ENCODE data around the gene COL6A2.
"Not testable (repeated sequence)": the region's sequence is repeated elsewhere in the genome, so short reads cannot be mapped to it uniquely, and the experiment has no call there.

COL6A2 gene

GRCh38 chr21:46140352-46141003 is 42.6 kb downstream of the COL6A2 start:
- no CpG with 5 or more reads among the region's 29 CpGs for WGBS (ENCODE audit: insufficient coverage, insufficient read length)
- not testable (repeated sequence) for DNase-seq (ENCODE audit: low read depth, low spot score); H3K27ac ChIP-seq (ENCODE audit: low read length); H3K27me3 ChIP-seq (ENCODE audit: control insufficient read depth, insufficient read depth, low read length); H3K4me1 ChIP-seq (ENCODE audit: control insufficient read depth, insufficient read depth, low read length); H3K9me3 ChIP-seq (ENCODE audit: control insufficient read depth, insufficient read depth, low read length); H3K36me3 ChIP-seq (ENCODE audit: control insufficient read depth, insufficient read depth, low read length)
- peak overlapping the region; percentile 7; the same call in 1 of the 2 replicates for H3K4me3 ChIP-seq (ENCODE audit: low read length)

GRCh38 chr21:46141767-46142581 is 44.1 kb downstream of the COL6A2 start:
- DNase-seq (ENCODE audit: low read depth, low spot score): no peak
- Histone ChIP-seq H3K27ac (ENCODE audit: low read length) (no peak overlapping the region), H3K9me3 (ENCODE audit: control insufficient read depth, insufficient read depth, low read length) (no peaks in the 10 kb centered on the region), H3K27me3 (ENCODE audit: control insufficient read depth, insufficient read depth, low read length) (no peaks in the 10 kb centered on the region; the same call in 1 of the 2 replicates), H3K4me3 (ENCODE audit: low read length) (peak overlapping the region; percentile 8; the same call in 1 of the 2 replicates), H3K4me1 (ENCODE audit: control insufficient read depth, insufficient read depth, low read length) (peaks cover 2% of the 10 kb centered on the region; the same call in 1 of the 2 replicates), H3K36me3 (ENCODE audit: control insufficient read depth, insufficient read depth, low read length) (no peaks in the 10 kb centered on the region; the same call in 1 of the 2 replicates)
- no CpG with 5 or more reads among the region's 45 CpGs for WGBS (ENCODE audit: insufficient coverage, insufficient read length)

DNA sequence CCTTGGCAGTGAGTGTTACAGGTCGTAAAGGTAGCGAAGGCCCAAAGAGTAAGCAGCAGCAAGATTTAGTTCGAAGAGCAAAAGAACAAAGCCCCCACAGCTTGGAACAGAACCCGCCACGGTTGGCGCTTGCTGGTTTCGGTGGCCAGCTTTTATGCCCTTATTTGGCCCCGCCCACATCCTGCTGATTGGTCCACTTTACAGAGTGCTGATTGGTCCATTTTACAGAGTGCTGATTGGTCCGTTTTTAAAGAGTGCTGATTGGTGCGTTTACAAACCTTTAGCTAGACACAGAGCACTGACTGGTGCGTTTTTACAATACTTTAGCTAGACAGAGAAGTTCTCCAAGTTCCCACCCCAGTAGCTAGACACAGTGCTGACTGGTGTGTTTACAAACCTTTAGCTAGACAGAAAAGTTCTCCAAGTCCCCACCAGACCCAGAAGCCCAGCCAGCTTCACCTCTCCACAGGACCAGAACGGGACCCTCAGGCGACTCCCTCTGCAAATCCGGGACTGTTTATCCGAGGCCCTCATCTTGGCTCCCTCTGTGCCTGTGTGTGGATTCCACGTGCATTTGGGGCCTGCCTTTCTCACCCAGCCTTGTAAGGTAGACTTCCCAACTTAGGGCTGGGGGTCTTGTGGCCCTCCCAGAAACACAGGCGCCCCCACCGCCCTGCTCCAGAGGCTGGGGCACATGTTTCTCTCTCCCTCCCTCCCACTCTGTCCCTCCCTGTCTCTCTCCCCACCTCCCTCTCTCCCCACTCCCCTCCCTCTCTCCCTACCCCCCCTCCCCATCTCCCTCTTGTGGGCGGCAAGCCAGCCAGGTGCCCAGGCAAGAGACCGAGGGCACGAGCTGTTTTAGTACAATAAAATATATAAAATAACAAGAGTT is 44.9 kb downstream of the COL6A2 start:
- Histone ChIP-seq H3K27ac (ENCODE audit: low read length) (no peak overlapping the region), H3K36me3 (ENCODE audit: control insufficient read depth, insufficient read depth, low read length) (no peaks in the 10 kb centered on the region; the same call in 1 of the 2 replicates), H3K4me1 (ENCODE audit: control insufficient read depth, insufficient read depth, low read length) (peaks cover 2% of the 10 kb centered on the region; the same call in 1 of the 2 replicates), H3K4me3 (ENCODE audit: low read length) (peak overlapping the region; percentile 8; the same call in 1 of the 2 replicates), H3K9me3 (ENCODE audit: control insufficient read depth, insufficient read depth, low read length) (no peaks in the 10 kb centered on the region), H3K27me3 (ENCODE audit: control insufficient read depth, insufficient read depth, low read length) (no peaks in the 10 kb centered on the region; the same call in 1 of the 2 replicates)
- no CpG with 5 or more reads among the region's 21 CpGs for WGBS (ENCODE audit: insufficient coverage, insufficient read length)
- no peak for DNase-seq (ENCODE audit: low read depth, low spot score)

DNA sequence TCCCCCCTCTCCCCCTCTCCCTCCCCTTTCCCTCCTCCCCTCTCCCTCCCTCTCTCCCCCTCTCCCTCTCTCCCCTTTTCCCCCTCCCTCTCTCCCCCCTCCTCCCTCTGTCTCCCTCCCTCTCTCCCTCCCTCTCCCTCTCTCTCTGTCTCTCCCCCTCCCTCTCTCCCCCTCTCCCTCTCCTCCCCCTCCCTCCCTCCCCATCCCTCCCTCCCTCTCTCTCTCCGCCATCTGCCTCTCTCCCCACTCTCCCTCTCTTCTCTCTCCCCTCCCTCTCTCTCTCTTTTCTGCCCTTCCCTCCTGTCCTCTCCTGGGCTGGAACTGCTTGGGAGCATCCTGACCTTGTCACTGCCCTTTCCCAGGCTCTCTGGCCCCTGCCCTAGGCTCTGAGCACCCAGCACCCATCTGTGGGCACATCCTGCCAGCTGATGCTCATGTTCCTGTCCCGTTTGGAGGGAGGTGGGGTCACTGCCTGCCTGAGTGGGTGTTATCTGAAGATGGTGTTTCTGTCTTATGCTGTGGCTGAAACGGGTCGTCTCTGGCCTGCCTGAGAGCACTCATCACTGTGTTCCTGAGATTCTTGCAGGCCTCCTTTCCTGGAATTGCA is 46.7 kb downstream of the COL6A2 start:
- Histone ChIP-seq H3K4me1 (ENCODE audit: control insufficient read depth, insufficient read depth, low read length) (no peaks in the 10 kb centered on the region), H3K9me3 (ENCODE audit: control insufficient read depth, insufficient read depth, low read length) (no peaks in the 10 kb centered on the region), H3K4me3 (ENCODE audit: low read length) (no peak overlapping the region), H3K36me3 (ENCODE audit: control insufficient read depth, insufficient read depth, low read length) (no peaks in the 10 kb centered on the region; the same call in 1 of the 2 replicates), H3K27me3 (ENCODE audit: control insufficient read depth, insufficient read depth, low read length) (no peaks in the 10 kb centered on the region; the same call in 1 of the 2 replicates), H3K27ac (ENCODE audit: low read length) (no peak overlapping the region)
- WGBS (ENCODE audit: insufficient coverage, insufficient read length): no CpG with 5 or more reads among the region's 4 CpGs
- no peak for DNase-seq (ENCODE audit: low read depth, low spot score)

DNA sequence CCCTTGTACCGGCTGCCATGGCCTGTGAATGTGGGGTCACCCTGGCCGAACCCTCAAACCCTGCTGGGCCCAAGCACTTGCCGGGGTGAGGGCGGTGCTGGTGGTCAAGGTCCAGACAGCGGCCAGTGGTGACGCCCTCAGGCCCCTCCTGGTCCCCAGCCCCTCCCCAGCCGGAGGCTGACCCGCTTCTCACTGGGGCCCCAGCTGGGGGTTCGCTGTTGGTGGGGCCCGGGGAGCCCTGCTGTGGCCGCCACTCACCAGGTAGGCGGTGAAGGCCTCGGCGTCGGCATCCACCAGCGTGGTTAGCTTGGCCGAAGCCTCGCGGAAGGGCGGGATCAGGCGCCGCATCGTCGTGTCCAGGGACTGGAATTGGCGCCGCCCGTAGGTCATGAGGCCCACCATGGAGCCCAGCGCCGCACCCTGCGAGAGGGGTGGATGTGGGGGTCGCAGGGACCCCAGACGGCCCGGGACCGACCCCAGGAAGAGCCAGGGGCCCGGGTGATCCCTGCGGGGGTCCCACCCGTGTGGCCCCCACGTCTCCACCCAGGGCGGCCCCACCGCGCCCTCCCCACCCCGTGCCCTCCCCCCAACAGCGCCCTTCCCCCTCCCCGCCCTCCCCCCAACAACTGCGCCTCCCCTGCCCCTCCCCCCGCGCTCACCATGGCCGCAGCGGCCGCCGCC is 47.4 kb downstream of the COL6A2 start:
- Histone ChIP-seq H3K27me3 (ENCODE audit: control insufficient read depth, insufficient read depth, low read length) (no peaks in the 10 kb centered on the region), H3K27ac (ENCODE audit: low read length) (no peak overlapping the region), H3K4me3 (ENCODE audit: low read length) (no peak overlapping the region), H3K36me3 (ENCODE audit: control insufficient read depth, insufficient read depth, low read length) (no peaks in the 10 kb centered on the region; the same call in 1 of the 2 replicates), H3K9me3 (ENCODE audit: control insufficient read depth, insufficient read depth, low read length) (no peaks in the 10 kb centered on the region), H3K4me1 (ENCODE audit: control insufficient read depth, insufficient read depth, low read length) (no peaks in the 10 kb centered on the region)
- no peak for DNase-seq (ENCODE audit: low read depth, low spot score)
- WGBS (ENCODE audit: insufficient coverage, insufficient read length): no CpG with 5 or more reads among the region's 51 CpGs

DNA sequence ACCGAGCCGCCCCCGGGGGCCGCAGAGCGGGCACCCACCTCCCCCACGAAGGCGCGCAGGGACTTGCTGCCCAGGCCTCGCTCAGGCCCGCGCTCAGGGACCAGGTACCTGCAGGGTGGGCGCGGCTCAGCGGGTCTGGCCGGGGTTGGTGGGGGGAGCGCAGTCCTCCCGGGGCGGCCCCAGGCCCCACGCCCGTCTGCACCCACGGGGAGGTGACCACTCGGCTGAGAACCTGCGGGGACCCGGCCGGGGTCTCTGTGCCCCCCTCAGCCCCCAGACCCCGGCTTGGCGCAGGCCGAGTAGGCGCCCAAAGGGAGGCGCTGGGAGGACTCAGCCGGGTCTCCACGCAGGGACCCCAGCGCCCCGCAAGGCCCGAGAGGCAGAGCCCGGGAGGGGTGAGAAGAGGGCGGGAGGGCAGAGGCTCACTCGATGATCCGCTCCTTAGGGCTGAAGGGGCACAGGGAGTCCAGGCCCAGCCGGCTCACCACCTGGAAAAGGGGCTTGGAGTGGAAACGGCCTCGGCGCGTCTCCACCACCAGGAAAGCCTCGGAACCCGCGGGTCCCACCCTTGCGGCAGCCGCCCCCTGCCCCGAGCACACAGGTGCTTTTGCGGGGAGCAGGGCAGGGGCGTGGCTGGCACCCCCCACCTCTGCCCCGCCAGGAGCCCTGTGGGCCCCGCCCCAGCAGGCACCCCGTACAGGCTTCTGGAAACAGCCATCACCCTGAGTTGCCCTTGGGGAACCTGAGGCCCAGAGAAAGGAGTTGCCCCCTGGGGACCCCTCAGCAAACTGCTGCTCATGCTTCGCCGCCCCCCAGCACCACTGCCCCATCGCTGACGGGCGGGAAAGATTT is 48.2 kb downstream of the COL6A2 start:
- no peak for DNase-seq (ENCODE audit: low read depth, low spot score)
- no peaks in the 10 kb centered on the region for H3K27me3 ChIP-seq (ENCODE audit: control insufficient read depth, insufficient read depth, low read length)
- H3K36me3 ChIP-seq (ENCODE audit: control insufficient read depth, insufficient read depth, low read length): no peaks in the 10 kb centered on the region; the same call in 1 of the 2 replicates
- H3K4me3 ChIP-seq (ENCODE audit: low read length): no peak overlapping the region
- H3K27ac ChIP-seq (ENCODE audit: low read length): no peak overlapping the region
- no peaks in the 10 kb centered on the region for H3K9me3 ChIP-seq (ENCODE audit: control insufficient read depth, insufficient read depth, low read length)
- H3K4me1 ChIP-seq (ENCODE audit: control insufficient read depth, insufficient read depth, low read length): no peaks in the 10 kb centered on the region
- no CpG with 5 or more reads among the region's 60 CpGs for WGBS (ENCODE audit: insufficient coverage, insufficient read length)

GRCh38 chr21:46146856-46147255 is 48.9 kb downstream of the COL6A2 start:
- H3K9me3 ChIP-seq (ENCODE audit: control insufficient read depth, insufficient read depth, low read length): no peaks in the 10 kb centered on the region
- no peaks in the 10 kb centered on the region for H3K27me3 ChIP-seq (ENCODE audit: control insufficient read depth, insufficient read depth, low read length)
- H3K4me3 ChIP-seq (ENCODE audit: low read length): no peak overlapping the region
- H3K4me1 ChIP-seq (ENCODE audit: control insufficient read depth, insufficient read depth, low read length): no peaks in the 10 kb centered on the region
- no peak for DNase-seq (ENCODE audit: low read depth, low spot score)
- no peaks in the 10 kb centered on the region; the same call in 1 of the 2 replicates for H3K36me3 ChIP-seq (ENCODE audit: control insufficient read depth, insufficient read depth, low read length)
- H3K27ac ChIP-seq (ENCODE audit: low read length): no peak overlapping the region
- no CpG with 5 or more reads among the region's 14 CpGs for WGBS (ENCODE audit: insufficient coverage, insufficient read length)

DNA sequence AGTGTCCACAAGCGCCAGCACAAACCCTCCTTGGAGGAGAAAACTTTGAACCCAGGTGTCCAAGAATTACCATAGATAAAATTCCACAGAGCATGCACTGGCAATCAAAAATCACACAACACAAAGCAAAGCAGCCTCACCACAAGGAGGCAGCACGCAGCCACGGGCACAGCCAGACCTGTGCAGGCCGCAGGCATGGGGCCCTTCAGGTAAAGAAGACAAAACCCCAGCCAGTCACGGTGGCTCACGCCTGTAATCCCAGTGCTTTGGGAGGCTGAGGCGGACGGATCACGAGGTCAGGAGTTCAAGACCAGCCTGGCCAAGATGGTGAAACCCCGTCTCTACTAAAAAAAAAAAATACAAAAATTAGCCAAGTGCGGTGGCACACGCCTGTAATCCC is 49.5 kb downstream of the COL6A2 start:
- not testable (repeated sequence) for H3K36me3 ChIP-seq (ENCODE audit: control insufficient read depth, insufficient read depth, low read length); H3K4me1 ChIP-seq (ENCODE audit: control insufficient read depth, insufficient read depth, low read length); H3K27me3 ChIP-seq (ENCODE audit: control insufficient read depth, insufficient read depth, low read length); H3K4me3 ChIP-seq (ENCODE audit: low read length); H3K9me3 ChIP-seq (ENCODE audit: control insufficient read depth, insufficient read depth, low read length); H3K27ac ChIP-seq (ENCODE audit: low read length)
- WGBS (ENCODE audit: insufficient coverage, insufficient read length): no CpG with 5 or more reads among the region's 12 CpGs
- DNase-seq (ENCODE audit: low read depth, low spot score): peak; percentile 45

DNA sequence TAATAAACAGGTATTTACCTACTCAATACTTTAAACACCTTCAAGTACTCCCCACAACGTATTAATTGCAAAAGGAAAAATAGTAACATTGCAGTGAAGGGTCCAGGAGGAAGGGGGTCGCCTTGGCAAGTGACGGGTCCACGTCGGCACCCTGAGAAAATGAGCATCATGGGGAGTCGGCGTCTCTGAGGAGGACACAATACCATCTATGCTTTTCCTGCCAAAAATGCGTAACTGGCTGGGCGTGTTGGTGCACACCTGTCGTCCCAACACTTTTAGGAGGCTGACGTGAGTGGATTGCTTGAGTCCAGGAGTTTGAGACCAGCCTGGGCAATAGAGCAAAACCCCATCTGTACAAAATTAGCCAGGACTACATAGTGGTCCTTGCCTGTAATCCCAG is 50.2 kb downstream of the COL6A2 start:
- H3K4me1 ChIP-seq (ENCODE audit: control insufficient read depth, insufficient read depth, low read length): peaks cover 2% of the 10 kb centered on the region; the same call in 1 of the 2 replicates
- H3K9me3 ChIP-seq (ENCODE audit: control insufficient read depth, insufficient read depth, low read length): no peaks in the 10 kb centered on the region
- DNase-seq (ENCODE audit: low read depth, low spot score): no peak
- no peaks in the 10 kb centered on the region; the same call in 1 of the 2 replicates for H3K36me3 ChIP-seq (ENCODE audit: control insufficient read depth, insufficient read depth, low read length)
- no CpG with 5 or more reads among the region's 11 CpGs for WGBS (ENCODE audit: insufficient coverage, insufficient read length)
- H3K4me3 ChIP-seq (ENCODE audit: low read length): no peak overlapping the region
- no peaks in the 10 kb centered on the region for H3K27me3 ChIP-seq (ENCODE audit: control insufficient read depth, insufficient read depth, low read length)
- no peak overlapping the region for H3K27ac ChIP-seq (ENCODE audit: low read length)
